DMS153 (cell line): ENCODE measurements around the gene HDDC3.
"Not testable (repeated sequence)": the region's sequence is repeated elsewhere in the genome, so short reads cannot be mapped to it uniquely, and the experiment has no call there.

Experiments
- DNase-seq: peaks from one replicate; lab custom pipeline; 2025; lab: John Stamatoyannopoulos, UW

HDDC3 gene

DNA sequence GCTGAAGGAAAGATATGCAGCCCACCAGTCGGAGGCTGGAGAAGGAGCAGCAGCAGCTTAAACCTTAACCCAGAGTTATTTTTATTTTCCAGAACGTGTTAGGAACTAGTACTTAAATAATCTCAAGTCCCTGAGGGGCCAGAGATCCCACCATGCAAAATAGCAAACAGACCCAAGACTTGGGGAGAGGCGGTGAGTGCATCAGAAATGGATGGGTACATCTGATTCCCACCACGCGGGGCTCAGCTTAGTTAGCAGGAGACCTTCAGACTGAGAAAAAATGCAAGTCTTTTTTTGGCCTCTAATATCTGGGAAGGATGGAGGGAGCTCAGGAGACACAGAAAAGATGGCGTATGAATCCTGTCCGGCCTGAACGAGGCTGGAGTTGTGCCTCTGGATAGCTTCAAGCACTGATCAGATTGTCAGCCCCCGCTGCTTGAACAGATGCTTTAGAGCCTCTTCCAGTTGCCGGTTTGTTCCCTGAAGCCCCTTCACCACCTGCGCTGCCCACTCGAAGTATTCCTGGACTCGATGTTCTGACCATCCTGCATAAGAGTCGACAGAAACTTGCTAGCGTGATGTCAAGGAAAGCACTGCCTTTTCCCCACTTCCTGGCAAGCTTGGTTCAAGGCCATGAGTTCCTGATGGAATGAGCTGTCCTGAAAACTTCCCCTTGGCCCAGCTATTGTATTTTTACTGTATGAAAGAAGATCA, 1.3 kb downstream of the HDDC3 start:
- DNase-seq: no peak

DNA sequence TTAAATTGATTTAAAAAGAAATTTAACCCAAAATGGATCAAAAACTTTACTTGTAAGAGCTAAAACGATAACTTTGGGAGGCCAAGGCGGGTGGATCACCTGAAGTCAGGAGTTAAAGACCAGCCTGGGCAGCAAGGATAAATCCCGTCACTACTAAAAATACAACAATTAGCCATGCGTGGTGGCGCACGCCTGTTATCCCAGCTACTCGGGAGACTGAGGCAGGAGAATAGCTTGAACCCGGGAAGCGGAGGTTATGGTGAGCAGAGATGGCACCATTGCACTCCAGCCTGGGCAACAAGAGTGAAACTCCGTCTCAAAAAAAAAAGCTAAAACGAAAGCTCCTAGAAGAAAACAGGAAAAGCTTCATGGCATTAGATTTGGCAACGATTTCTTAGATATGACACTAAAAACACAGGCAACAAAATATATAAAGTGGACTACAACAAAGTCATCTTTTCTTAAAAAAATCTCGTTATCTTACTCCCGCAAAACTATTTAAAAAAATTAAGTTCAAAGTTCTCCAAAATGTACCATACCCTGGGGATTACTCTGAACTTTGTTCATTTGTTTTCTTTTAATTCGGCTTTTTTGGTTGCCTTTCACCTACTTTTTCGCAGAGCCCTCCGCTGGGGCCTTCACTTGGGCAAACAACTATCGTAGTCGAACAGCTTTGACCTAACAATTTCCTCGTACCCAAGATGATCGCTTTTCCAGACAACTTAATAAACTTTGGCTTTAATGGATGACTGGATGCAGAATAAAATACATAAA, 2.9 kb downstream of the HDDC3 start:
- no peak for DNase-seq

DNA sequence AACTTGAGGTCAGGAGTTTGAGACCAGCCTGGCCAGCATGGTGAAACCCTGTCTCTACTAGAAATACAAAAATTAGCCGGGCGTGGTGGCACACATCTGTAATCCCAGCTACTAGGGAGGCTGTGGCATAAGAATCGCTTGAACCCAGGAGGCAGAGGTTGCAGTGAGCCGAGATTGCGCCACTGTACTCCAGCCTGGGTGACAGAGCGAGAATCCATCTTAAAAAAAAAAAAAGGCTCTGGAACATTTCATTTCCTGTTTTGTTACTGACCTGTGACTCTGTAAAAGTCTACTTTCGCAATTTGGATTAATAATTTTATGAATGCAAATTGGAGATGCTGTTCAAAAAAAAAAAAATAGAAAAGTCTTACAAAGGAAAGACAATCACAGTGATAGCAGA, 4.2 kb downstream of the HDDC3 start:
- DNase-seq: not testable (repeated sequence)

DNA sequence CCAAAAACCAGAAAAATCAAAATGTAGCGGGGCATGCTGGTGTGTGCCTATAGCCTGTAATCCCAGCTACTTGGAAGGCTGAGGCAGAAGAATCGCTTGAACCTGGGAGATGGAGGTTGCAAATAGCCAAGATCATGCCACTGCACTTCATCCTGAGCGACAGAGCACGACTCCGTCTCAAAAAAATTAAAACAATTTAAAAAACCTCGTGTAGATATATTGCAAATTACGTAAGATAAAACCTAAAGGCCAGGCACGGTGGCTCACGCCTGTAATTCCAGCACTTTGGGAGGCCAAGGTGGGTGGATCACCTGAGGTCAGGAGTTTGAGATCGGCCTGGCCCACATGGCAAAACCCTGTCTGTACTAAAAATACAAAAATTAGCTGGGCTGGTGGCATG, 5.6 kb downstream of the HDDC3 start:
- not testable (repeated sequence) for DNase-seq

DNA sequence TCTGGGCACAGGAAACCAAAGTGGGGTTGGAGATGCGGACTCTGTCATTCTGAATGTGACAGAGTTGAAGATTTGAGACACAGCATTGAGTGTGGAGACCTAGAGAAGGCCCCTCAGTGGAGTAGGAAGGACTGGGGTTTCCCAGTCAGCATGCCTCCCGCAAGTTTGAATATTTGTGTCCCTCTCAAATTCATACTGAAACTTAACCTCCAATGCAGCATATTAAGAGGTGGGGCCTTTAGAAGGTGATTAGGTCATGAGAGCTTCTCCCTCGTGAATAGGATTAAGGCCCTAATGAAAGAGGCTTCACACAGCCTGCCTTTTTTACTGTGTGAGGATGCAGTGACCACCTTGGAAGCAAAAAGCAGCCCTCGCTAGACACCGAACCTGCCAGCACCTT, 8.0 kb downstream of the HDDC3 start:
- DNase-seq: no peak

DNA sequence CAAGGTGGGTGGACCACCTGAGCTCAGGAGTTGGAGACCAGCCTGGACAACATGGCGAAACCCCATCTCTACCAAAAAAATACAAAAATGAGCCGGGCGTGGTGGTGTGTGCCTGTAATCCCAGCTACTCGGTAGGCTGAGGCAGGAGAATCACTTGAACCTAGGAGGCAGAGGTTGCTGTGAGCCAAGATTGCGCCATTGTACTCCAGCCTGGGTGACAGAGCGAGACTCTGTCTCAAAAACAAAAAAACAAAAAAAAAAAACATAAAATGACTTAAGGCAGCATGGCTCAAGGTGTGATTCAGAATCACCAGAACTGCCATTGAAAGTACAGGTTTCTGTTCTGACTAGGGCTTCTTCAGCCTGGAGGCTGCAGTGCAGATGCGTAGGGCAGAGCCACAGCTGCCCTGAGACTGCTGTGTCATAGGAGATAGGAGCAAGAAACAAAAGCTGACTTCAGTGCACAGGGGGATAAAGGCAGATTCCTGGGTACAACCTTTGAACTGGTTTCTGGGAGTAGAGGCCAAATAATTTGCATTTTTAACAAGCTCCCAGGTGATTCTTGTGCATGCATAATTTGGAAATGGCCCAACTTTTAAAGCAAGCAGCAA, 9.5 kb downstream of the HDDC3 start:
- DNase-seq: not testable (repeated sequence)

DNA sequence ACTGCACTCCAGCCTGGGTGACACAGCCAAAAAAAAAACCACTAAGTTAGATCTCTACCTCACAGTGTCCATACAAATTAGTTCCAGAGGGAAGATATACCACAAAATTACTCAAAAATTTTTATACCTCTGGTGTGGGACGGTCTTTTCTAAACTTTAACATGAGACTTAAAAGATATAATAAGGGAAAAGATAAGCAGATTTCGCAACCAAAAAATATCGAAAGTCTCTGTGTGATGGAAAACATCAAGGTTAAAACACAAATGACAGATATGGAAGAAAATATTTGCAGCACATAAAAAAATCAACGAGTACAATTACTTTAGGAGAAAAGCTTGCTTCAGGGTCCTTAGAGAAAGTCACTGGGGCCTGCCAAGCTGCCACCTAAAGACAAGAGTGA, 10.5 kb downstream of the HDDC3 start:
- no peak for DNase-seq

DNA sequence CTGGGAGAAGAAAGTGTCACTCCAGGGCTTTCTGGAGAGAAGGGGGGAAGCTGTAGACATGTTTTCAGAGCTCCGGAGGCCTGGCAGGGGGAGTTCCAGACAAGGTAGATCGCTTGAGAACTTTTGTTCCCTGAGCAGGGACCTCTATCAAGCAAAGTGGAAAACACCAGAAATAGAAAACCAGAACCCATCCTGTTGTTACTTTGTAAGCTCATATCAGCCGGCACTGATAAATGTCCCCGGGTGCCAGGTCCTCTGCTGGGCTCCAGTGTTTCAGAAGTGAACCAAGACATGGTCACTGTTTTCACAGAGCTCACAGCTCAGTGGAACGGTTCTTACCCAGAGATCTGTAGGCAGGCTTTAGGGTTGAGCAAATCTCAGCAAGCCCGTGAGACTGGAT, 13.5 kb downstream of the HDDC3 start:
- no peak for DNase-seq

DNA sequence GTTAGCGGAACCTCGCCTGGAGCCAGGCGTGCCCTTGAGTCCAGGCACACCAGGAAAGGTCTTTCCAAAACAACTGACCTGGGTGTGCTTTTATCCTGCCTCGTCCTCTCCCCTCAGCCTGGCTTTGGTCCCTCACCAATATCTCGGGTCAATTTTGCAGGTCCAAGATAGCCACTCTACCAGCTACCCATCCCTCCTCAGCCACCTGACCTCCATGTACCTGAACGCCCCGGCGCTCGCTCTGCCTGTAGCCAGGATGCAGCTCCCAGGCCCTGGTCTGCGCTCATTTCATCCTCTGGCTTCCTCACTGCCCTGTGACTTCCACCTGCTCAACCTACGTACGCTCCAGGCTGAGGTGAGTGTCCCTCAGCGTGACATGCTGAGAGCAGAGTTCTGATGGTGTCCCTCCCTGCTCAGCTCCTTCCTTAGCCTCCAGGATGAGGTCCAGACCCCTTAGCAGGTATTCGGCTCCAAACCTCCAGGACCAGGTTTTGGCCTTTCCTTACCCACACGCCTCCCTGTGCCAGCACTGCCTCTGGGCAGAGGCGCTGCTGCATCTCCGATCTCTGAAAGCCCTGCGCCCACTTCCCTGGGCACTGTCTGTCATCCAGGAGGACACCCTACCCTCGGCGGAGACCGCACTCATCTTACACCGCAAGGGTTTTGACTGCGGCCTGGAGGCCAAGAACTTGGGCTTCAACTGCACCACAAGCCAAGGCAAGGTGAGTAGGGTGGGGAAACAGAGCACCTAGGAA, 14.1 kb downstream of the HDDC3 start:
- no peak for DNase-seq

DNA sequence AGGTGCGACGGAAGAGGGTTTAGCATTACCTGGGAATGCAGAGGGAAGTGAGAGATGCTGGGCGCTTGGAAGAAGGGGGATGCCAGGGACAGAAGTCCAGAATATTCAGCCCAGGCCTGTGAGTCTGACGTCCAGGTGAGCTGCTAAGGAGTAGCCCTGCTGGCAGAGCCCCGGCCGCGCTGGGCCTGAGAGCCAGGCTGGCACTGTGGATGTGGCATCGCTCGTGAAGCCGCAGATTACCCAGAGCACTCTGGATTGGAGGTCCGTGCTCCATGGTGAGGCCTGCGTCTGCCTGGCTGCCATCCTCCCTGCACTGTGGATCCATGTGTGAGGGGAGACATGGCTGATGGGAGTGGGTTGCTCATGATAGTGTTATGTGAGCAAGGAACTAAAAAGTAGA, 14.8 kb downstream of the HDDC3 start:
- no peak for DNase-seq

DNA sequence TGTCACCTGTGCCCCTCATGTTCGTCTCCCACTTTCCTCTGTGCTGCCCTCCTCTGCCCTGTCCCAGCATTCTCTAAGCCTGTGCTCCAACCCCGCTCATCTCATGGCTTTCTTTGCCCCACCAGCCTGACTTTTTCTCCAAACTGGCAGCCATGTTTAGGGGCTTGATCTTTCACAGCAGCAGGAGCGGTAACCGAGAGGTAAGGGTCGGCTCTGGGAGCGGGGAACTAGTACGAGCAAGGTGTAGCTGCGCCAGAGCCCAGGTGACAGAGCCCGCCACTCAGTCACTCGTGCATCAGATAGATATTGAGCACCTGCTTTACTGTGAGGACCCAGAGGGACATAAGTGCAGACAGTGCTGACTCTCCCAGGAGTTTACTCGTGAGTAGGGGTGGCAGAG, 15.9 kb downstream of the HDDC3 start:
- DNase-seq: no peak

DNA sequence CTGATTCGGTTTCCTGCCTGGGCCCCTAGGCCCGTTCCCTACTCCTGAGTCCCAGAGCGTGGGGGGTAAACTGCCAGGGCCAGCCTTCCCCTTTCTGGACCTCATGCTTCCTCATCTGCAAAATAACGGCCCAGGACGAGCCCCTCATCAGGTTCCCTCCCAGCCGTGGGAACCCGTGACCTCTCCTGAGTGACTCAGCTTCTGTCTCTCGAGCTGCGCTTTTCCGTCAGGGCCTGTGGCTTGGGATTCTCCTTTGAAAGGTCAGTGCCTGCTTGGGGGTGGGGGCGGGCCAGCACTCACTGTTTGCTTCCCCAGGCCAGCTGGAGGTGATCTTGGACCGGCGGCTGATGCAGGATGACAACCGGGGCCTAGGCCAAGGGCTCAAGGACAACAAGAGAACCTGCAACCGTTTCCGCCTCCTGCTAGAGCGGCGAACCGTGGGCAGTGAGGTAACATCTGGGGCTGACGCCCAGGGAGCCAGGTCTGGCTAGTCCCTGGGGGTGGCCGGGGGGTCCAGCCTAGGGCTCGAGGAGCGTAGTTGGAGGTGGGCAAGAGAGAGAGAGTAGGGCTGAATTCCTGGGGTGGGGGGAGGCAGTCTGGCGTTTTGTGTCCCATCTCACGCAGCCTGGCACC, 16.4 kb downstream of the HDDC3 start:
- DNase-seq: no peak

DNA sequence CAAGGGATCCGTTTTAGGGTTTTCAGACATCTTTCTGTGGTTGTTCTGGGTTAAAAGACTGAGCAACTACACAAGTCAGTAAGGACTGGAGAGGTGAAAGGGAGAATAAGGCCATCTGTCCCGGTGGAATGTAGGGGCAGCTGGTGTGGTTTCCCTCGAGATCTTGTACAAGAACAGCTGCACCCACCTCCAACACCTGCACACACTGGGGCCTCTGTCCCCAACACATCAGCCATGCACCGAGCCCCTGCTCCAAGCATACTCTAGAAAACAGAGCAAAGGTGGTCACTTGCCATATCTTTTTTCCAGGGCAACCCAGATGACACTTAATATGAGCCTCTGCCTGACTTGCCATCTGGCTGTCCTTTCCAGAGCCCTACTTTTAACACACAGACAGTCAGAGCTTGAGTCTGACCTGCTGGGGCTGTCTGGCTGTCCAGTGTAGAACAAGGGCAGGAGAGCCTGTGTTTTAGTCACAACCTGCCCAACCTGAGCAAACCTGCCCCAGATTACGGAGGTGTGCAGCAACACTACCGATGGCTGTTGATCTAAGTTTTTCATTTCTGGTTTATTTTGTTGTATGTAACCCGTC, 17.0 kb downstream of the HDDC3 start:
- no peak for DNase-seq

DNA sequence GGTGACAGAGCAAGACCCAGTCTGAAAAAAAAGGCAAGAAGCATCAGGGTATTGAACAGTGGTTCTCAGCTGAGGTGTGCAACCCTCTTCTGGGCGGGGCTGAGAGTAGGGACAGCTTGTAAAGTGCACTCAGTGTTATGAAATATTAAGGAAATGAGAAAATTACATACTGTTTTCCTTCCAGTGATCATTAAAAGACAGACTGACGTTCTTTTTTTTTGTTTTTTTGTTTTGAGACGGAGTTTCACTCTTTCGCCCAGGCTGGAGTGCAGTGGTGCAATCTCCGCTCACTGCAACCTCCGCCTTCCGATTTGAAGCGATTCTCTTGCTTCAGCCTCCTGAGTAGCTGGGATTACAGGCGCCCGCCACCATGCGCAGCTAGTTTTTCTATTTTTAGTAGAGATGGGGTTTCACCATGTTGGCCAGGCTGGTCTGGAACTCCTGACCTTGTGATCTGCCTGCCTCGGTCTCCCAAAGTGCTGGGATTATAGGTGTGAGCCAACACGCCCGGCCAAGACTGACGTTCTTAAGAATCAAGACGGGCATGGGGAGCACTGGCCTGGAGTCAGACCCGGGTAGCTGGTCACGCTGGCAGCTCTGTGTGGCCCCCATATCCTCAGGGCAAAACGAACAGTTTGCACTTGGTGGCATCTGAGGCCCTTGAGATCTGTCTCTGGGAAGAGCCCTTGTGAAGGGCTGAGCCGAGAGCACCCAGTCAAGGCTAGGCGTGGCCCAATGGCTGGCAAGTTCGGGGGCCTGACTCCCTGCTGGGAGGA, 17.9 kb downstream of the HDDC3 start:
- no peak for DNase-seq

DNA sequence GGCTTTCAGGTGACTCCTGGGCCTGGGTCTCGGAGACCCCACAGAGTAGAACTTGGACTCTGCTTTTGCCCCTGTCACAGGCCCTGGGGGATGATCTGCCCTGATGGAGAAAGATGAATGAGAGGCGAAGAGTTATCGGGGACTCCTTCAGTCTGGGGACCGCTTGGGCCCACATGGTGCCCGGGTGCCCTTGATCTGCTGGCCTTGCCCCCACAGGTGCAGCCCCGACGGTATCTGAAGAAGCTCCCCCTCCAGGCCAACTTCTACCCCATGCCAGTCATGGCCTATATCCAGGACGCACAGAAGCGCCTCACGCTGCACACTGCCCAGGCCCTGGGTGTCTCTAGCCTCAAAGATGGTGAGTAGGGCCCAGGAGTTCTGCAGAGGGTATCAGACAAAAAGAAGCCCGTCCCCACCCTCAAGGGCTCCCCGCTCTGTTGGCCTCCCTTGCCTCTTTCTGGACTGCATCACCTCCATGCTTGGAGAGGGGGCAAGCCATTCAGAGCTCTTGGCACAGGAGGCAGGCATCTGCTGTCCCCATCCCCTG, 18.9 kb downstream of the HDDC3 start:
- no peak for DNase-seq

DNA sequence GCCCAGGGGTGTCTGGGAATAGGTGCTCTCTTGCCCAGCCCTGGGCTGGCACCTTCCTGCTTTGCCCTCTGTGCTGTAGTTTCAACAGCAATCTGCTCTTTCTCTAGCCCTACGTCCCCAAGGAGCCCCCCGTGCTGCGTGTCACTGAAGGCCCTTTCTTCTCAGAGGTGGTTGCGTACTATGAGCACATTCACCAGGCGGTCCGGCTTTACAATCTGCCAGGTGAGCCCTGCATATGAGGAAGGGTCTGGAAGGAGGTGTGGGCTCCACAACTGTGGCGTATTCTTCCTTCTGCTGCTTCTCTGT, 19.6 kb downstream of the HDDC3 start:
- no peak for DNase-seq

DNA sequence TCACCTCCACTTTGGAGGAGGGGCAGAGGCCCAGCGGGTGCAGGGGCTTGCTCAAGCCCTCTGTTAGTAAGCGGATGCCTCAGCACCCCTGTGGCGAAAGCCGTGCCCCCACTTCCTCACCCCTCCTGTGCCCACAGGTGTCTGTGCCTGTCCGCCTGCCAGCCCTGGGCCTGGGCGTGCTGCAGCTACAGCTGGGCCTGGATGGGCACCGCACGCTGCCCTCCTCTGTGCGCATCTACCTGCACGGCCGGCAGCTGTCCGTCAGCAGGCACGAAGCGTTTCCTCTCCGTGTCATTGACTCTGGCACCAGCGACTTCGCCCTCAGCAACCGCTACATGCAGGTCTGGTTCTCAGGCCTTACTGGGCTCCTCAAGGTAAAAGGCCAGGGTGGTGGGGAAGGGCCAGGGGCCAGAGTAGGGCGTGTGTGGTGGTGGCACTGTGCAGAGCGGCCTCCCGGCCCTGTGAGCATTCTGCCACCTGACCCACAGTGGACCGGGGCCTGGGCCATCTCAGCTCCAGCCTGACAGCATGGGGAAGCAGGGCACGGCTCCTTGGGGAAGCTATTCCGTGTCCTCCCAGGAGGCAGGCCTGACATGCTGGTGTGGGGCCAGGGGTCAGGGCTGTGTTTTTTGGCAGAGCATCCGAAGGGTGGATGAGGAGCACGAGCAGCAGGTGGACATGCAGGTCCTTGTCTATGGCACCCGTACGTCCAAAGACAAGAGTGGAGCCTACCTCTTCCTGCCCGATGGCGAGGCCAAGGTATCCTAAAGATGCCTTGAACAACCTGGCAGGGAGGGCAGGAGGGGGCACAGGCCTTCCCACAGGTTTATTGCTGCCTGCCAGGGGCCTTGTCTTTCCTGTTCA, 20.2 kb downstream of the HDDC3 start:
- no peak for DNase-seq

DNA sequence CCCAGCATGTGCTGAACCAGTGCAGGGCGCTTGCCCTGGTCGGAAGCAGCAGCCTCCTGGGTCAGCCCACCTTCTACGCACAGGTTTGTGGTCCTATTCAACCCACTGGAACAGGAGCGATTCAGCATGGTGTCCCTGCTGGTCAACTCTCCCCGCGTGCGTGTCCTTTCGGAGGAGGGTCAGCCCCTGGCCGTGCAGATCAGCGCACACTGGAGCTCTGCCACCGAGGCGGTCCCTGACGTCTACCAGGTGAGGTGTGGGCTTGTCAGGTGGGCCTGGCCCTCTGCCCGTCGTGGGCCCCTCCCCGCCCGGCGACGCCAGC, 21.1 kb downstream of the HDDC3 start:
- DNase-seq: no peak

DNA sequence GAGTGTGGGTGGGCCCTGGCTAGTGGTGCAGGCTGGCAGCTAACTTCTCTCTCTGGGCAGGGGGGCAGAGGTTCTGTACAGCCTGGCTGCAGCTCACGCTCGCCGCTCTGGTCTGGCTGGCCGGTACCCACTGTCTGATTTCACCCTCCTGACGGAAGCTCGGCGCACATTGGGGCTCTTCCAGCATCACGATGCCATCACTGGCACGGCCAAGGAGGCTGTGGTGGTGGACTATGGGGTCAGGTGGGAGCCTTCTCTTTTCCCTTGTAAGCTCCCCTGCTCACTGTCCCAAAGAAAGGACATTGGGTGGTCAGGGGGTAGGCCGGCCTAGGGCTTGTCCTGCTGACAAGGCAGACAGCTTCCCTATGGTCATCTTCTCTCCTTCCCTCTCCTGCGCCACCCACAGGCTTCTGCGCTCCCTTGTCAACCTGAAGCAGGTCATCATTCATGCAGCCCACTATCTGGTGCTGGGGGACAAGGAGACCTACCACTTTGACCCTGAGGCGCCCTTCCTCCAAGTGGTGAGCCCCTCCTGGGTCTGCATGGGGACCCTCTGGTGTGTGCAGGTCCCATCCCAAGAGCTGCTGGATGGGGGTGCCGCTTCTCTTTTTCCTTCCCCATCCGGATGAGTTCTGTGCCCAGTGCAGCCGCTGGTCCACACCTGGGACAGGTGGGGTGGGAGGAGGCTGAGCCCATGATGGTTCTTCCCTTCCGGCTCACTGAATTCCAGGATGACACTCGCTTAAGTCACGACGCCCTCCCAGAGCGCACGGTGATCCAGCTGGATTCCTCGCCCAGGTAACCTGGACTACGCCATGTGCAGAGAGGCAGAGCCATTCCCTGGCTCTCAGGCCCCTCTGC, 21.7 kb downstream of the HDDC3 start:
- no peak for DNase-seq
